ENCODE data around the gene MRPS23. TPM values are rescaled to one million over a fixed set of nuclear protein-coding genes. Genes with fewer than 3 reads are reported as not detected.

MRPS23 gene
- total and polyA plus RNA-seq, 2 of the 13 experiments (the other 11 are each of a cell fraction or from before 2014, with no cell fraction given): 63.2 to 181 TPM

DNA sequence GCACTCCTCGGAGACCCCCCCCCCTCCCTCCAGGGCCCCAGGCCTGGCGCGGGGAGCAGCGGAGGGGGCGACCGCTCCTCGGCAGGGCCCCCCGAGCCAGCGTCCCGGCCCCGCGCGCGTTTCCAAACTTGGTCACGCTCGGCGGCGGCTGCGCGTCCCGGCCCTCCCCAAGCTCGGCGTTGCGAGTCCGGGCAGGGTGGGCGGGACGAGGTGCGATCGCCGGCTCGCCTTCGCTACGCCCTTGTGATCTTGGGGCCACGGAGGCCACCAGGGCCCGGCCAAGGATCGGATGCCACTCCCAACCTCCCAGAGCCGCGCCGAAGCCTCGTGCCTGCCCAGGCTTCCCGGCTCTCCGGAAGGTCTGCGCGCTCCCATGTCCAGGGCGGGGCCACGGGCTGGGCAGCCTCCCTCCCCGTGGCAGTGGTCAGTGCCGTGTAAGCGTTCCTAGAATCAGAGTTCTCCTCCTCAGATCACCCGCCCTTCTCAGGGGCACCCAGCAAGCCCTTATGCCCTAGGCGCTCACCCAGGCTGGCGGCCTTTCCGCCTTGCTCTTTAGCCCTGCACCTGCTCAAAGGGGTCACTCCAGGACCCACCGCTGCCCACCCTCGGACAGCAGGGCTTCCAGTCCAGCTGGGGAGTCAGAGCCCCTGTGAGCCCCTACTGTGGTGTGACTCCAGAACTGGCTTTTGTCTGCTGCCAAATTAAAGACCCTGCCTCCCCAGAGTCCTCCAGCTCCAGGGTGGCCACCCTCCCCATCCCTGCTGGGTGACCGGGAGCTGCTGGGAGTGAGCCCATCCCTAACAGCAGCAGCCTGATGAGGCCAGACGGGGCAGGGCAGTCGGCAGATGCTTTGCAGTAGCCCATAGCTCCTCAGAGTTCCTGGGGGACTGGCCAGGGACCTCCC is 12.2 kb upstream of the MRPS23 start (continued):
- peak; percentile 76 for TF ChIP-seq ZNF883 (CRISPR knock-in tag; IDR thresholded peaks at IDR 0.05; ENCODE audit: not compliant biosample characterization)
- TF ChIP-seq, protein P1, sequence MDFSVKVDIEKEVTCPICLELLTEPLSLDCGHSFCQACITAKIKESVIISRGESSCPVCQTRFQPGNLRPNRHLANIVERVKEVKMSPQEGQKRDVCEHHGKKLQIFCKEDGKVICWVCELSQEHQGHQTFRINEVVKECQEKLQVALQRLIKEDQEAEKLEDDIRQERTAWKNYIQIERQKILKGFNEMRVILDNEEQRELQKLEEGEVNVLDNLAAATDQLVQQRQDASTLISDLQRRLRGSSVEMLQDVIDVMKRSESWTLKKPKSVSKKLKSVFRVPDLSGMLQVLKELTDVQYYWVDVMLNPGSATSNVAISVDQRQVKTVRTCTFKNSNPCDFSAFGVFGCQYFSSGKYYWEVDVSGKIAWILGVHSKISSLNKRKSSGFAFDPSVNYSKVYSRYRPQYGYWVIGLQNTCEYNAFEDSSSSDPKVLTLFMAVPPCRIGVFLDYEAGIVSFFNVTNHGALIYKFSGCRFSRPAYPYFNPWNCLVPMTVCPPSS (IDR thresholded peaks at IDR 0.05): no peak
- TF ChIP-seq GATA4 (IDR thresholded peaks at IDR 0.05; ENCODE audit: borderline replicate concordance, low read depth): no peak; the same call in 1 of the 2 replicates
- peak; percentile 22; the same call in 1 of the 2 replicates for TF ChIP-seq TGIF2 (CRISPR knock-in tag; IDR thresholded peaks at IDR 0.05)
- TF ChIP-seq, protein P2, sequence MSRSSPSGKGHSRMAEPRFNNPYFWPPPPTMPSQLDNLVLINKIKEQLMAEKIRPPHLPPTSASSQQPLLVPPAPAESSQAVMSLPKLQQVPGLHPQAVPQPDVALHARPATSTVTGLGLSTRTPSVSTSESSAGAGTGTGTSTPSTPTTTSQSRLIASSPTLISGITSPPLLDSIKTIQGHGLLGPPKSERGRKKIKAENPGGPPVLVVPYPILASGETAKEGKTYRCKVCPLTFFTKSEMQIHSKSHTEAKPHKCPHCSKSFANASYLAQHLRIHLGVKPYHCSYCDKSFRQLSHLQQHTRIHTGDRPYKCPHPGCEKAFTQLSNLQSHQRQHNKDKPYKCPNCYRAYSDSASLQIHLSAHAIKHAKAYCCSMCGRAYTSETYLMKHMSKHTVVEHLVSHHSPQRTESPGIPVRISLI (CRISPR knock-in tag; IDR thresholded peaks at IDR 0.05; ENCODE audit: borderline replicate concordance): no peak
- peak; percentile 97 for TF ChIP-seq YEATS4 (CRISPR knock-in tag; IDR thresholded peaks at IDR 0.05; ENCODE audit: borderline replicate concordance)
- TF ChIP-seq ZNF639 (CRISPR knock-in tag; conservative IDR thresholded peaks at IDR 0.05): 0 out of 2 replicates have a peak, but pooled peaks have one; percentile 0
- TF ChIP-seq PRPF4 (IDR thresholded peaks at IDR 0.05; ENCODE audit: low read depth, low read length, poor library complexity, severe bottlenecking): no peak
- TF ChIP-seq ZBTB1 (CRISPR knock-in tag; IDR thresholded peaks at IDR 0.05; ENCODE audit: borderline replicate concordance): no peak
- peak; percentile 47; the same call in 1 of the 2 replicates for TF ChIP-seq KLF13 (CRISPR knock-in tag; IDR thresholded peaks at IDR 0.05)
- TF ChIP-seq, protein P3, sequence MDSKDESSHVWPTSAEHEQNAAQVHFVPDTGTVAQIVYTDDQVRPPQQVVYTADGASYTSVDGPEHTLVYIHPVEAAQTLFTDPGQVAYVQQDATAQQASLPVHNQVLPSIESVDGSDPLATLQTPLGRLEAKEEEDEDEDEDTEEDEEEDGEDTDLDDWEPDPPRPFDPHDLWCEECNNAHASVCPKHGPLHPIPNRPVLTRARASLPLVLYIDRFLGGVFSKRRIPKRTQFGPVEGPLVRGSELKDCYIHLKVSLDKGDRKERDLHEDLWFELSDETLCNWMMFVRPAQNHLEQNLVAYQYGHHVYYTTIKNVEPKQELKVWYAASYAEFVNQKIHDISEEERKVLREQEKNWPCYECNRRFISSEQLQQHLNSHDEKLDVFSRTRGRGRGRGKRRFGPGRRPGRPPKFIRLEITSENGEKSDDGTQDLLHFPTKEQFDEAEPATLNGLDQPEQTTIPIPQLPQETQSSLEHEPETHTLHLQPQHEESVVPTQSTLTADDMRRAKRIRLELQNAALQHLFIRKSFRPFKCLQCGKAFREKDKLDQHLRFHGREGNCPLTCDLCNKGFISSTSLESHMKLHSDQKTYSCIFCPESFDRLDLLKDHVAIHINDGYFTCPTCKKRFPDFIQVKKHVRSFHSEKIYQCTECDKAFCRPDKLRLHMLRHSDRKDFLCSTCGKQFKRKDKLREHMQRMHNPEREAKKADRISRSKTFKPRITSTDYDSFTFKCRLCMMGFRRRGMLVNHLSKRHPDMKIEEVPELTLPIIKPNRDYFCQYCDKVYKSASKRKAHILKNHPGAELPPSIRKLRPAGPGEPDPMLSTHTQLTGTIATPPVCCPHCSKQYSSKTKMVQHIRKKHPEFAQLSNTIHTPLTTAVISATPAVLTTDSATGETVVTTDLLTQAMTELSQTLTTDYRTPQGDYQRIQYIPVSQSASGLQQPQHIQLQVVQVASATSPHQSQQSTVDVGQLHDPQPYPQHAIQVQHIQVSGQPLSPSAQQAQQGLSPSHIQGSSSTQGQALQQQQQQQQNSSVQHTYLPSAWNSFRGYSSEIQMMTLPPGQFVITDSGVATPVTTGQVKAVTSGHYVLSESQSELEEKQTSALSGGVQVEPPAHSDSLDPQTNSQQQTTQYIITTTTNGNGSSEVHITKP (CRISPR knock-in tag; IDR thresholded peaks at IDR 0.05; ENCODE audit: low read depth): peak; percentile 88
- no peak for TF ChIP-seq NBN (conservative IDR thresholded peaks at IDR 0.05)
- TF ChIP-seq PAXIP1 (CRISPR knock-in tag; conservative IDR thresholded peaks at IDR 0.05): peak; percentile 23; the same call in 1 of the 2 replicates
- TF ChIP-seq ZNF672 (CRISPR knock-in tag; IDR thresholded peaks at IDR 0.05): no peak
- no peak for TF ChIP-seq NFIC (IDR thresholded peaks at IDR 0.05; ENCODE audit: low read length)
- no peak for TF ChIP-seq ZNF33A (CRISPR knock-in tag; IDR thresholded peaks at IDR 0.05; ENCODE audit: borderline replicate concordance)
- TF ChIP-seq GTF3A (CRISPR knock-in tag; conservative IDR thresholded peaks at IDR 0.05): 0 out of 2 replicates have a peak, but pooled peaks have one; percentile 91

Measured in HepG2 (cell line).